ENCODE measurements around the gene DYNC1LI2.

The DYNC1LI2 gene

DNA sequence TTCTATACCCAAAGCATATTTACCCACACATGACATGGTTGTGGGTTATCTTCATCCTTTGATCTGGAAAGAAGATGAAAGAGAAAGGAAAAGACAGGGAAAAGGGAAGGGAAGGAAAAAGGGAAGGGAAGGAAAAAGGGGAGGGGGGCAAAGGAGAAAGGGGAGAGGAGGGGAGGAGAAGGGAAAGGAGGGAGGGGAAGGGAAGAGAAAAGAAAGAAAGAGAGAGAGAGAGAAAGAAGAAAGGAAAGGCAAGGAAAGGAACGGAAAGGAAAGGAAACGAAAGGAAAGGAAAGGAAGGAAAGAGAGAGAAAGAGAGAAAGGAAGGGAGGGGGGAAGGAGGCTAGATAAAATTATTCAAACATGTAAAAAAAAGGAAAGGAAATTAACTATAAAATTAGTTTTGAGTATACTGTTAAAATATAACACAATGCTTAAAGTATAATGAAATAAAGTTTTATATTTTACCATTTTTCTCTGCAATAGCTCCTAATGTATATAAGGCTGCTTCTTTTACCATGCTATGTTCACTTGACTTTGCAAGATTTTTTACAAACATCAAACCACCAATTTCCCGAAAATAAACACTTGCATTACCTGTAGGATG is 38.8 kb upstream of the DYNC1LI2 start:
- H4K20me1 ChIP-seq (ENCODE audit: insufficient read depth, low read length, poor library complexity, severe bottlenecking), result no peaks in the 10 kb centered on the region
- H3K9me3 ChIP-seq (ENCODE audit: insufficient read depth, low read depth, low read length), result no peaks in the 10 kb centered on the region
- H2AFZ ChIP-seq (ENCODE audit: low read length), result no peak overlapping the region
- no peak overlapping the region for H3K4me3 ChIP-seq (ENCODE audit: low read length, poor library complexity, severe bottlenecking)
- no peaks in the 10 kb centered on the region for H3K9me2 ChIP-seq (replicated peaks; ENCODE audit: low read depth, low read length)
- H3K9ac ChIP-seq (ENCODE audit: low read depth, low read length, poor library complexity, severe bottlenecking), result no peak overlapping the region
- H3K36me3 ChIP-seq (ENCODE audit: insufficient read depth, low read length), result no peaks in the 10 kb centered on the region
- H3F3A ChIP-seq (ENCODE audit: low read depth), result no peaks in the 10 kb centered on the region
- TF ChIP-seq EZH2phosphoT487 (IDR thresholded peaks at IDR 0.05; ENCODE audit: borderline replicate concordance), result no peak
- TF ChIP-seq, protein P1, sequence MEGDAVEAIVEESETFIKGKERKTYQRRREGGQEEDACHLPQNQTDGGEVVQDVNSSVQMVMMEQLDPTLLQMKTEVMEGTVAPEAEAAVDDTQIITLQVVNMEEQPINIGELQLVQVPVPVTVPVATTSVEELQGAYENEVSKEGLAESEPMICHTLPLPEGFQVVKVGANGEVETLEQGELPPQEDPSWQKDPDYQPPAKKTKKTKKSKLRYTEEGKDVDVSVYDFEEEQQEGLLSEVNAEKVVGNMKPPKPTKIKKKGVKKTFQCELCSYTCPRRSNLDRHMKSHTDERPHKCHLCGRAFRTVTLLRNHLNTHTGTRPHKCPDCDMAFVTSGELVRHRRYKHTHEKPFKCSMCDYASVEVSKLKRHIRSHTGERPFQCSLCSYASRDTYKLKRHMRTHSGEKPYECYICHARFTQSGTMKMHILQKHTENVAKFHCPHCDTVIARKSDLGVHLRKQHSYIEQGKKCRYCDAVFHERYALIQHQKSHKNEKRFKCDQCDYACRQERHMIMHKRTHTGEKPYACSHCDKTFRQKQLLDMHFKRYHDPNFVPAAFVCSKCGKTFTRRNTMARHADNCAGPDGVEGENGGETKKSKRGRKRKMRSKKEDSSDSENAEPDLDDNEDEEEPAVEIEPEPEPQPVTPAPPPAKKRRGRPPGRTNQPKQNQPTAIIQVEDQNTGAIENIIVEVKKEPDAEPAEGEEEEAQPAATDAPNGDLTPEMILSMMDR (conservative IDR thresholded peaks at IDR 0.05; ENCODE audit: low read length), result no peak
- no peaks in the 10 kb centered on the region for H3K79me2 ChIP-seq (ENCODE audit: insufficient read depth, low read length)
- no peaks in the 10 kb centered on the region for H3K4me1 ChIP-seq (ENCODE audit: insufficient read depth, low read length, poor library complexity, severe bottlenecking)
- no peak overlapping the region for H3K4me2 ChIP-seq (ENCODE audit: low read depth, low read length, poor library complexity, severe bottlenecking)
- H3K27me3 ChIP-seq (ENCODE audit: insufficient read depth, low read length, poor library complexity, severe bottlenecking), result no peaks in the 10 kb centered on the region

DNA sequence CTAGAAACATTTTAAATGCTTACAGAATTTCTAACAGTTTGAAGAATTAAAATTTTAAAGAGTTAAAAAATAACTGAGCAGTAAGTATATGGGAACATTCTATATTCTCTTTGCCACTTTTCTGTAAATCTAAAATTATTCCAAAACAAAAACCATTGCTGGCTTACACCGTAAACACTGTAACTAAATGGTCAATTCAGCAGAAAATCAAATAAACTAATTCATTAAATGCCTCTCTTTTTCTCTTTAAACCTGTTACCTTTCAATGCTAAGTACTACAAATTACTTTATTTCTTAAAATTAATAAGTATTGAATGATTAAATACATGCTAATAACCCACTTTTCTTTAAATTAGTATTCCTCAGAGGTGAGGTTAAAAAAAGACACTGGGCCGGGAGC is 36.0 kb upstream of the DYNC1LI2 start:
- H3F3A ChIP-seq (ENCODE audit: low read depth), result no peaks in the 10 kb centered on the region
- no peak overlapping the region for H3K4me2 ChIP-seq (ENCODE audit: low read depth, low read length, poor library complexity, severe bottlenecking)
- no peak overlapping the region for H2AFZ ChIP-seq (ENCODE audit: low read length)
- H3K79me2 ChIP-seq (ENCODE audit: insufficient read depth, low read length), result no peaks in the 10 kb centered on the region
- H3K9ac ChIP-seq (ENCODE audit: low read depth, low read length, poor library complexity, severe bottlenecking), result no peak overlapping the region
- no peaks in the 10 kb centered on the region for H3K9me3 ChIP-seq (ENCODE audit: insufficient read depth, low read depth, low read length)
- no peaks in the 10 kb centered on the region for H3K9me2 ChIP-seq (replicated peaks; ENCODE audit: low read depth, low read length)
- H4K20me1 ChIP-seq (ENCODE audit: insufficient read depth, low read length, poor library complexity, severe bottlenecking), result no peaks in the 10 kb centered on the region
- no peak overlapping the region for H3K4me3 ChIP-seq (ENCODE audit: low read length, poor library complexity, severe bottlenecking)
- TF ChIP-seq, protein P1 (conservative IDR thresholded peaks at IDR 0.05; ENCODE audit: low read length), result no peak
- no peak for TF ChIP-seq EZH2phosphoT487 (IDR thresholded peaks at IDR 0.05; ENCODE audit: borderline replicate concordance)
- H3K27me3 ChIP-seq (ENCODE audit: insufficient read depth, low read length, poor library complexity, severe bottlenecking), result no peaks in the 10 kb centered on the region
- no peaks in the 10 kb centered on the region for H3K4me1 ChIP-seq (ENCODE audit: insufficient read depth, low read length, poor library complexity, severe bottlenecking)
- no peaks in the 10 kb centered on the region for H3K36me3 ChIP-seq (ENCODE audit: insufficient read depth, low read length)

DNA sequence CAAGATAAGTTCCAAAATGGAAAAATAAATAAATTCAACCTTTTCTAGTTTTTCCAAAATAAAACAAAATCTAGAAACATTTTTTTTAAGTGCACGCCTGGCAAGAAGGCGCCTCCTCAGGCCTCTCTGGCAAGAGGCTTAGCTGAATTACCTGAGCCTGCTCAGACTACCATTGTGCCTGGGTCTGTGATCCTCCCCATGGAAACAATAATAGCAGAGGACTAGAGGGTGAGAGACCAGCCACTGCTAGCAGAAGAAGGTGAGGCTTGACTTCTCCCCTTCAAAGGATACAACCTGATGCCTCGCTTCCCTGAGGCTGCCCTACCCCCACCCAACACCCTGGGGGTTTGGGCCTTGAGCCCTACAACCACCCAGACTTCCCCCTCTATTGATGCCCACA is 35.1 kb upstream of the DYNC1LI2 start:
- H4K20me1 ChIP-seq (ENCODE audit: insufficient read depth, low read length, poor library complexity, severe bottlenecking), result no peaks in the 10 kb centered on the region
- H3K4me1 ChIP-seq (ENCODE audit: insufficient read depth, low read length, poor library complexity, severe bottlenecking), result no peaks in the 10 kb centered on the region
- H3K27me3 ChIP-seq (ENCODE audit: insufficient read depth, low read length, poor library complexity, severe bottlenecking), result no peaks in the 10 kb centered on the region
- no peak overlapping the region for H3K4me3 ChIP-seq (ENCODE audit: low read length, poor library complexity, severe bottlenecking)
- no peaks in the 10 kb centered on the region for H3K36me3 ChIP-seq (ENCODE audit: insufficient read depth, low read length)
- no peak for TF ChIP-seq EZH2phosphoT487 (IDR thresholded peaks at IDR 0.05; ENCODE audit: borderline replicate concordance)
- TF ChIP-seq, protein P1 (conservative IDR thresholded peaks at IDR 0.05; ENCODE audit: low read length), result no peak
- no peaks in the 10 kb centered on the region for H3K9me3 ChIP-seq (ENCODE audit: insufficient read depth, low read depth, low read length)
- H3K4me2 ChIP-seq (ENCODE audit: low read depth, low read length, poor library complexity, severe bottlenecking), result no peak overlapping the region
- no peak overlapping the region for H2AFZ ChIP-seq (ENCODE audit: low read length)
- H3K9ac ChIP-seq (ENCODE audit: low read depth, low read length, poor library complexity, severe bottlenecking), result no peak overlapping the region
- H3K9me2 ChIP-seq (replicated peaks; ENCODE audit: low read depth, low read length), result no peaks in the 10 kb centered on the region
- no peaks in the 10 kb centered on the region for H3F3A ChIP-seq (ENCODE audit: low read depth)
- H3K79me2 ChIP-seq (ENCODE audit: insufficient read depth, low read length), result no peaks in the 10 kb centered on the region

Data from Loucy (cell line).